GM12872 (cell line): ENCODE data around the gene CDKL1.

ENCODE experiments used
- CTCF ChIP-seq: IDR thresholded peaks from 3 replicates; pipeline ENCODE4 v1.5.1; 2011; ENCODE audit warnings: low read depth, mild to moderate bottlenecking, low read length, moderate library complexity; ENCODE audit not compliant: insufficient read depth

The CDKL1 gene

GRCh38 chr14:50319721-50320120, 77.0 kb downstream of the CDKL1 start:
- TF ChIP-seq CTCF, result no peak

- TF ChIP-seq CTCF, result no peak
Measured at GRCh38 chr14:50319293-50319692, 77.4 kb downstream of the CDKL1 start.

GRCh38 chr14:50318031-50318626, 78.6 kb downstream of the CDKL1 start:
- peak; percentile 58 for TF ChIP-seq CTCF

- TF ChIP-seq CTCF, result no peak
Measured at GRCh38 chr14:50312734-50313054, 84.0 kb downstream of the CDKL1 start.

- no peak for TF ChIP-seq CTCF
Measured at GRCh38 chr14:50311972-50312733, 84.5 kb downstream of the CDKL1 start, which contains the start of the genes DMAC2L and L2HGDH. Gene DMAC2L, plus strand, starts transcription at chr14:50312324. Its CDS starts 9,164 bp downstream, at chr14:50321488. Gene L2HGDH, minus strand, starts transcription at chr14:50312229. Its CDS starts 79 bp downstream, at chr14:50312150.

- peak; percentile 68 for TF ChIP-seq CTCF
Measured at GRCh38 chr14:50311337-50311971, 85.2 kb downstream of the CDKL1 start.

- no peak for TF ChIP-seq CTCF
Measured at GRCh38 chr14:50310445-50310844, 86.2 kb downstream of the CDKL1 start.
